Left lobe of liver (tissue), 2 donors: ENCODE data around the gene CRISPLD2. TPM values are rescaled to one million over a fixed set of nuclear protein-coding genes. Genes with fewer than 3 reads are reported as not detected.
"Not testable (repeated sequence)": the region's sequence is repeated elsewhere in the genome, so short reads cannot be mapped to it uniquely, and the experiment has no call there.

ENCODE experiments used
- ATAC-seq: fragments of 200-7000 bp; cut with Tn5 transposase; one replicate; pipeline ENCODE4 v1.9.1; 2020; ENCODE audit warnings: mild to moderate bottlenecking, moderate library complexity
- DNase-seq: peaks from one replicate; pipeline ENCODE4 v3.0.0-alpha.2; 2020; ENCODE audit warnings: low spot score
- total RNA-seq: library from RNA; stranded (reverse); gene quantifications from one replicate; pipeline ENCODE4 v1.2.1, GENCODE V29; 2021
- donor health status: DM: no; HTN: no; CAD: no; lungs with moderate emphysema.
- donor health status: DM: no; HTN: yes; CAD: no.

The CRISPLD2 gene
- total RNA-seq, 1 donor from 2014 or later = 4.5 TPM

DNA sequence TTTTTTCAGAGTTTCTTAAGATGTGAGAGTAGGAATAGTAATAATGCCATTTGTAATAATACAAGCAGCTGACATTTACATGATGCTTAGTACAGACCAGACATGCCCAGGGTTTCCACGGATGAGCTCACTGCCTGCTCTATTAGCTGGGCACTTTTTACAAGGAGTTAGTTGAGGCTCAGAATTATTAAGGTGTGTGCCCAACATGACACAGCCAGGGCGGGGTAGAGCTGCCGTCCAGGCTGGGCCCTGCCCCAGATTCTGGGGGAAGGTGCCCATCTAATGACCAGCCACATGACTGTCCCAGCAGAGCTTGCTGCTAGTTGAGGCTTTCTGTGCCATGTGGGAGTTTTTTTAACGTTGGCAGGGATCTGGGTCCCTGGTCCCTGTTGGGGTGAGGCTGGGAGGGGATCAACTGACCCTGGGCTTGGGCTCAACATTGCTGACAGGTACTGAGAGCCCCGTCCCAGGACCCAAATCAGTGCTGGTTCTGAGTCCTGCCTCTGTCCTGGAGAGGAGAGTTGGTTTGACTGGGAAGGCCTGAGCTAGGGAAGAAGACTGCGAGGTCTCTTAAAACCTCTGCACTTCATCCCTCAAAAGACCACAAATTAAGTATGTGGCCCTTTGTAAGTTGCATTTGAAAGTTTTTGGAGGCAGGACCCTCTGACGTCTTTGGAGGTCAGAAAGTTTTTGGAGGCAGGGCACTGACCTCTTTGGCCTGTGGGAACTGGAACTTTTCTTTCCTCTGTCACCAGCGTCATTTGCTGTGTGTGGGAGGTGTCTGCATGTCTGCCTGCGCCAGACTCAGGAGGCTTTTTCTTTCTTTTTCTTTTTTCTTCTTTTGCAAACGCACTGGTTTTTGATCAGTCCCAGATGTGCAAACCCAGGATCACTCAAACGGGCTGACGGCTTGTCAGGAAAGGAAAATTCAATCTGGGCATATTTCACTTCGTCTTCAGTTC lies 2.2 kb downstream of the CRISPLD2 start:
- DNase-seq (no peak), ATAC-seq (peak; percentile 28)

DNA sequence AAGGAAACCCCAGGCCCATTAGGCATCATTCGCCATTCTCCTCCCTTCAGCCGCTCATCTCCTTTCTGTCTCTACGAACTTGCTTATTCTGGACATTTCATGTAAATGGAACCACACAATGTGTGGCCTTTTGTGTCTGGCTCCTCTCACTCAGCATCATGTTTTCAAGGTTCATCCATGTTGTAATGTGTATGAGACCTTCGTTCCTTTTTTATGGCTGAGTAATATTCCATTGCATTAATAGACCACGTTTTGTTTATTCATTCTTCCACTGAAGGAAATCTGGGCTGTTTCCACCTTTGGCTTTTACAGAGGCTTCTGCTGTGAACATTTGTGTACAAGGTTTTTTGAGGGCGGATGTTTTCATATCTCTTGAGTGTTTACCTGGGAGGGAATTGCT lies 3.2 kb downstream of the CRISPLD2 start:
- DNase-seq (no peak), ATAC-seq (no peak)

DNA sequence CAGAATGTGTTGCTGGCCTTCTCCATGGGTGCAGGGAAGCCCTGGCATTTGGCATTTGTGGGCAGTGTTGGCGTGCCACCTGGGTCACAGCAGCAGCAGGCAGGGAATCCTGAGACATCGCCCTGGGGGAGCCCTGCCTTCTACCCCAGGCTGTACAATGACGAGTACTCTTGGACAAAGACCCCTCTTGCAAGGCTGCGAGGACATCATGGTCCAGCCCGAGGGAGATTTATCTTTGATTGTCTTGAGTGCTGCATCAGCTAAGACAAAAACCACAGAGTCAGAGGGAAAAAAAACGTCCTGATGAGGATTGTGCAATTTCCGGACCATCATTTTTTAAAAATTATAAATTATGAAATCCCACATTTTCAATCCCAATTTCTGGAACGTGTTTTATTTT lies 3.7 kb downstream of the CRISPLD2 start:
- DNase-seq = no peak

DNA sequence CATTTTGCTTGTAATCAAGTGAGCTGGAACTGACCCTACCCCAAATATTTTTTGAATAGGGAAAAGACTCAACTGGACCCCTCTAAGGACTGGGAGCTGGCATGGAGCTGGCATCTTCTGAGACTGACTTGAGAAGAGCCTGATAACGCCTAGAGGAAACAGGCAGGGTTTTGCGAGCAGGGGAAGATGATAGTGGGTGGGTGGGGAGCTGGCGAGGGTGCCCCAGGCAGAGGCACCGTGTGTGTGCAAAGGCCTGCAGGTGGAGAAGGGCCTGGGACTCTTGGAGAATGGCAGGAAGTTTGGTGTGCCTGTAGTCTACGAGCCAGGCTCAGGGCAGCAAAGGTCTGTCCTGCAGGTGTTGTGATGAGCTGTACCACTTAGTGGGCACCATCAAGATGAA lies 4.1 kb downstream of the CRISPLD2 start:
- DNase-seq (no peak), ATAC-seq (no peak)

More for the DNA sequence above, 3.7 kb downstream of the CRISPLD2 start:
- ATAC-seq = no peak

DNA sequence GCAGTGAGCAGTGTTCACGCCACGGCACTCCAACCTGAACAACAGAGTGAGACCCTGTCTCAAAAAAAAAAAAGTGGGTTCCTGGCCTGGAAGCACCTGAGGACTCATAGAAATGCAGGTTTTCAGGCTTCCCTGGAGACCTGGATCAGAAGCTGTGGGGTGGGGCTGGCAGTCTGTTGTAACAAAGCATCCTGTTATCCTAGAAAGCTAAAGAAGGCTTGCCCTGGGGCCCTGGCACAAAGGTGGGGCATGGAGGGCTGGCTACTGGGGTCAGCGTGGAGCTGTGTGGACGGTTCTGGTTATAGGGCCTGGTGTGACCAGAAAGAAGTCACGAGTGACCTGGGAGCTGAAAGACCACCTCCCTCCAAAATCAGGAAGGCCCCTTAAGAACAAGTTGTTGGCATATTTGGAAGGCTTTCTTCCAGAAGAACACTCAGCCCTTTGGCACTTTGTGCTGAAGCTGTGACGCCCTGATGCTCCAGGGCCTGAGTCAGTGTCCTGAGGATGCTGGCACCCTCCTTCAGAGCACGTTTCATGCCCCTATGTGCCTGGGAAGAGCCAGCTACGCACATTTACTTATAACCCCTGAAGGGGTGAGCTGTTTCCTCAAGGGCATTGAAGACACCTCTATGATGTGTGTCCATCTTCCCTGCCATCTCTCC lies 6.2 kb downstream of the CRISPLD2 start:
- ATAC-seq (no peak), DNase-seq (no peak)

DNA sequence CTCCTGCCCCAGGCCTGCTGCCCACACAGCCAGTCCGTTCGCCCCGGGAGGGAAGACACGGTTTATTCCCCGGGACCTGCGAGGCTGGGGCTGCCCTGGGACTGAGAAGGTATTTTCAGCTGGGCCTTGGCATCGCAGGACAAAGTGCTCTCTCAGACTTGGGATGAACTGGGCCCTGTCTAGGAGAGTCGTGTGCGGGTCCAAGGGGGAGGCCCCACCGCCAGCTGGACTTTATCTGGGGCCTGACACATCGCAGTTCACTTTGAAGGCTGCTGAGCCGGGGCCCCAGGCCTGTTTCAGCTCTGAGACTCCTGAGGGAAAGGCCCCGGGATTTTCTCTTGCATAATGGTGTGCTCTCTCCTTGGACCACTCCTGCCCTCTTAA lies 6.8 kb downstream of the CRISPLD2 start:
- ATAC-seq (no peak), DNase-seq (no peak)

DNA sequence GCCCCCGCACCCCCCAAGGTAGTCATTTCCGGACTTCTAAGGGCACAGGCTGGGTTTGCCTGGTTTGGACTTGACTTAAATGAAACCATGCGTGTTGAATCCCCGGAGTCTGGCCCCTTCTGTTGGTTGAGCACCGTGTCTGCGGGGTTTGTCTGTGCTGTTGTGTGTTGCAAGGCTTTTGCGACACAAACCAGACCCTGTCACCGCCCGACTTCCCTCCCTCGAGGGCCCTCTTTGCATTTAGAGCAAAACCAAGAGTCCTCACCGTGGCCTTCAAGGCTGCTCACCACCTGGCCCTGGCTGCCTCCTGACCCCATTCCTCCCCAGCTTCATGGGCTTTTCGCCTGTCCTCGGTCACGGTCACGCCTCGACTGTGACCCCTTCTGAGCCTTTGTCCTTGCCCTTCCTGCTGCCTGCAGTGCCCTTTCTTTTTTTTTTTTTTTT lies 7.4 kb downstream of the CRISPLD2 start:
- no peak for DNase-seq
- peak; percentile 21 for ATAC-seq

DNA sequence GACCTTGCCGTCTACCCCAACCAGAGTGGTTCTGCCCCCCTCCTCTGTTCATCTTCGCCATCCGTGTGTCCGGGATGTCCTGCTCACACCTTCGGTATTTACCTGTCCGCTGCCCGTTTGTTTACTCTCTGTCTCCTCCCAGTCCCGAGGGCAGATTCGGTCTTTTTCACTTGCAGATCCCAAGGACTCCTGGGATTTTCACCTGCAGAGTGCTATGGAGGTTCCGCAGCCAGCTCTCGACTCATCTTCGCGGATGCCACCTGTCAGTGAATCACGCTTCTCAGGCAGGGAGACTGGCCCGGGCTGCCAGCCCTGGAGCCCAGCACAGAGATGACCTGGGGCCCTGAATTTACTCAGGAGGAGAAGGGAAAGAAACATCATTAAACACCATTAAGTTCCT lies 8.1 kb downstream of the CRISPLD2 start:
- no peak for DNase-seq
- no peak for ATAC-seq

DNA sequence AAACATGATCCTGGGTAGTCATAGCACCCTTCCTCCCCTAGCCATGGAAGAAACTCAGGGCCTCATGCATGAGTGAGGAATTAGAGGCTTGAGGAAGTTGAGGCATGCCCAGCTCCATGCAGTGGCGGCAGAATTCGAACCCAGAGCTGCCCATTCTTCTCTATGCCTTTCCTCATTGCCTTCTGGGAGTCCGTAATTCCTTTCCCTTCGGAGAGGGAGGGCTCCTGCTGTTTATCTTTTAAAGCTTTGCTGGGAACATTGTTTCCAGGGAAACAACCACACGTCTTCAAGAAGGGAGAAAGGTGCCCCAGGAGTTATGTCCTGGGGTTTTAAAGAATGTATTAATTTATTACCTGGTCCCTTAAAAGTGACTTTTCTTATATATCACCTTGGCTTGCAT lies 8.5 kb downstream of the CRISPLD2 start:
- ATAC-seq = no peak
- DNase-seq = no peak

DNA sequence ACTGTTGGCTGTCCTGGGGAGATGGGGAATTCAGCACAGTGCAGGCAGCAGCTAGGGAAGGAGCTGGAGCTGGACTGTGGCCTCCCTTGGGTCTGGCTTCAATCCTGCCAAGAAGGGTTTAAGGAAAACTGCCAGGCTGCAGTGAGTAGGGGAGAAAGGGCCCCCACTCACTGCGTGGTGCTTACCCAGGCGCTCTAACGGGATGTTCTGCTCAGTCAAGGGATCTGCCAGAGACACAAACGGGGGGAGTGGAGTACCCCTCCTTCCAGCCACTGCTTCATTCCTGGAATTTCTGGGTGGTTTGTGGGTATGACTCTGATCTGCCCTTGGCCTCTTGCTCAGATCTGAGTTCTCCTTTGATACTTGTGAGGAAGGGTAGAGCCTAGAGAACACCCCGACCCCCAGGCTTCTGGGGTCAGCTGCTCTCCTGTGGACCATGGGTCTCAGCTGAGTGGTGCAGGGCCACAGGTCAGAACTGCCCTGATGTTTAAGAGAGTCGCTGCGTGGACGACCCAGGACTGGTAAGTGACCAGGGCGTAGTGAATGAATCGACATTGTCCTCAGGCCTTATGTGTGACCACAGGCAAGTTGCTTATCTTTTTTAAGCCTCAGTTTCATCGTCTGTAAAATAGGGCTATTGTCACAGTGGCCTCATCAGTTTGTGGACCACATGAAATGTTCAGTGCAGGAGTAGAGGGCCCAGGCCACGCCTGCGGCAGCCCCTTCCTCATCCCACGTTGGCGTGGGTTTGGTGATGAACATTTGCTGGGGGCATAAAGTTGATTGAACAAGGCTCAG lies 9.6 kb downstream of the CRISPLD2 start:
- DNase-seq (no peak), ATAC-seq (no peak)

DNA sequence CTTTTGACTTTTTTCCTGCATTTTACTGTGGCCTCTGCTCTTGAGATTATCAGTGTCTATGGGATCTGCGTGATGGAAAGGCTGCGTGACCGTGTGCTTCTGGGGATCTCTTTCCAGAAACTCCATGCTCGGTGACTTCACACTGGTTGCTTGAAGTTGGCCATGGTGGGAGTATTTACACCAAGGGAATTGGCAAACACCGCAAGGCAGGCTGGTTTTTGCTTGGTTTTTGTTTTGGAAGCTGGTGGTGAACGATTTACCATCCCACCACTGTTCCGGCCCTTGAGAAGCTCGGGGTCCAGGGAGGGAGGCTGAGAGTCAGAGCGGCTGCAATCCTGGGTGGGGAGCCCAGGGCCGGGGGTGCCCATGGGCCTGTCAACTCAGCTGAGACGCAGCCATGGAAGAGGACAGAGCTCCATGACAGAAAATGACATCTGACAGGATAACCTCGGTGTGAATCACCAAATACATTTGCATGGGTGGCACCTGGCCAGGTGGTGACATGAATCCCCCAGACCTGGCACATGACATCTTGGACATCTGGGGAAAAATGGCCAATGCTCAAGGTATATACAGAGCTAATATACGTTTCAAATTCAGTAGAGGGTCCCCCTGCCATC lies 11.1 kb downstream of the CRISPLD2 start:
- no peak for ATAC-seq
- no peak for DNase-seq

DNA sequence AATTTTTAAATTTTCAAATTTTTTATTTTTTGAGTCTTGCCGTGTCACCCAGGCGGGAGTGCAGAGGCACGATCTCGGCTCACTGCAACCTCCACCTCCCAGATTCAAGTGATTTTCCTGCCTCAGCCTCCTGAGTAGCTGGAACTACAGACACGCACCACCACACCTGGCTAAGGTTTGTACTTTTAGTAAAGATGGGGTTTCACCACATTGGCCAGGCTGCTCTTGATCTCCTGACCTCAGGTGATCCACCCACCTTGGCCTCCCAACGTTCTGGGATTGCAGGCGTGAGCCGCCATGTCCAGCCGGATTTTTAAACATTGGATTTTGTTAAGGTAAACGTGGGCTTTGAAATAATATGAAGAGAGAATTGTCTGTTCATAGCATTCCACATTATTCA lies 11.9 kb downstream of the CRISPLD2 start:
- ATAC-seq, DNase-seq: not testable (repeated sequence)

DNA sequence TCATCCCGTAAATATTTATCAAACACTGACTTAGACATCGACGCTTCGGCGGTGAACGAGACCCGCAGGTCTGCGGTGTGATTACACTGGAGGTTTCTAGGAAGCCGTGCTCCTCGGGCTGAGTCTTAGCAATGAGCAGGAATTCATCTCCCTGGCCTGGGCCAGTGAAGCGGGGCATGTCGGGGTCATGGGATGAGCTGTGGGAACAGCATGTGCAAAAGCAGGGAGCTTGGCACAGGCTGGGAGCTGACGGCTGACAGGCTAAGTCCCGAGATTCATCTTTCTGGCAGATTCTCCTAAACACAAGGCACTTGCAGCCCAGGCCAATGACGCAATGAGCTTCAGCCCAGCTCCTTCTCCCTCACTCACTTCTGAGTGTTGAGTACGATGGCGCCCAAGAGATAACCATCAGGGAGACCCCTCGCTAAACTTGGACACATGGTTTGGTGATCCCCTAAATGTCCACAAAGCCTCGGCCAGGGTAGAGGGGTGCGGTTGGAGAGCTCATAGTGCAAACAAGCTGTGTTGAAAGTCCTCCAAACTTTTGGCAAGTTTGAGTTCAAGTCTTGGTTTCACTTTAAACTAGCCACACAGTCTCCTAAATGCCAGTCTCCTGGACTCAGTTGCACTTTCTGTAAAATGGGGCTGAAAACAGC lies 12.8 kb downstream of the CRISPLD2 start:
- ATAC-seq (peak; percentile 79), DNase-seq (peak; percentile 70)

DNA sequence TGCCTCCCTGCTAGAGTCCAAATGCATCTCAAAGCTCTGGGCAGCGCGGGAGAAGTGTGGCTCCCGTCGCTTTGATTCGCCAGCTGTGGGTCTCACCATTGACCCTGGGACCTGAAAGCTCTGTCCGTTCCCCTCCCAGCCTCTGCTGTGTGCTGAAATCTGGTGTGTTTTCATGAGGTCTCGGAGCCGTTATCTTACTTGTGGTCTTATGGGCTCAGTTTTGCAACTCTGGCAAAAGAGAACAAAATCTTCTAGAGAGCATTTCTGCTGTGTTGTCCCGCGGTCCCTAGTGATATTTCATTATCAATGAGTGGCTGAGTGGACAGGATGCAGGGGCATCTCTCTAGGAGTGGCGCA lies 13.3 kb downstream of the CRISPLD2 start:
- peak; percentile 29 for ATAC-seq
- no peak for DNase-seq

DNA sequence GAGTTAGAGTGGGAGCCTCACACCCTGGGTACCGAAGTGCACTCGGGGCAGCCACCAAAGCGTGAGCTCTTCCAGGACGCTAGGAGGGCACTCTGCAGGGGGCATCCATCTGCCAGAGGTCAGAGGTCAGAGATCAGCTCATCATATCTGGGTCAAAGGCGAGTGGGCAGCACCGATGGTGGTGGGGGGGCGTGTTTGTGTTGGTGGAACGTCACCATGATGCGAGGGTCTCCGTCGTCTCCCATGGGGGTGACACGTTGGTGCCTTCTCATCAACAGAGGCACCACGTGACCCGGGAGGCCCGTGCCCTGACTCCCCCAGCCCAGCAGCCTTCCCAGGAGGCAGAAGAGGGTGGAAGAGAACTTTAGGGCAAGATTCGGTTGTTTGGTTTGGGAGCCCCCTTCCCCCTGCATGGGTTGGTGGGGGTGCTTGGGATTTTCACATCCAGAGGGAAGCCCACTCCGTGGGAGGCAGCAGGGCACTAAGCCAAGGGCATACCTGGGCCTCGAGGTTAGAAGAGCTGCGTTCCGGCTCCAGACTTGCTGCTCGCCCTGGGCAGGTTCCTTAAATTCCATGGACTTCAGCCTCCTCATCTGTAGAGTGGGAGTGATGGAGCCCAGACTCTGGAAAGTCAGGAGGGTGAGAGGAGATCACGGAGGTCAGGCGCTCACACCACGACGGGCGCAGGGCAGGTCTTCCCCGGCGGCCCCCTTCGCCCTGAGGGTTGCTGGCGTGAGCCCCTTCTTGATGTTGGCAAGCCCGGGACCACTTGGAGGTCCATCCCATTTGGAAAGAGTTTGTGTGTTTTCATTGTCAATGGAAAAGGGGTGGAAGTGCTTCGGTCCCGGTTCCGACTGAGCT lies 14.0 kb downstream of the CRISPLD2 start:
- ATAC-seq = no peak
- no peak for DNase-seq

DNA sequence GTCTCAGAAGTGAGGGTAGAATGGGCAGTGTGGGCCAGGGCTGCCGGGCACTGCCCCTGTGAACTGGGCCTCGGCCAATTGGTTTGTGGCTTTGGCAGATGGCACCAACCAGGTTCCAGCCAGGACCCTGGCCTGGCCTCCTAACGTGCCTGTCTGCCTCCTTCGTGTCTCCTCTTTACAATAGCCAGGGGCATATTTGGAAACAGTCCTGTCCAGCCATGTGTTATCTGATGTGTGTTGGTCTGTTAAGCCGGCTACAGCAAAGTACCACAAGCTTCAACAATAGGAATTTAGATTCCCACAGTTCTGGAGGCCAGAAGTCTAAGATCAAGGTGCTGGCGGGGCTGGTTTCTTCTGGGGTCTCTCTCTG lies 14.6 kb downstream of the CRISPLD2 start:
- DNase-seq (no peak), ATAC-seq (no peak)

DNA sequence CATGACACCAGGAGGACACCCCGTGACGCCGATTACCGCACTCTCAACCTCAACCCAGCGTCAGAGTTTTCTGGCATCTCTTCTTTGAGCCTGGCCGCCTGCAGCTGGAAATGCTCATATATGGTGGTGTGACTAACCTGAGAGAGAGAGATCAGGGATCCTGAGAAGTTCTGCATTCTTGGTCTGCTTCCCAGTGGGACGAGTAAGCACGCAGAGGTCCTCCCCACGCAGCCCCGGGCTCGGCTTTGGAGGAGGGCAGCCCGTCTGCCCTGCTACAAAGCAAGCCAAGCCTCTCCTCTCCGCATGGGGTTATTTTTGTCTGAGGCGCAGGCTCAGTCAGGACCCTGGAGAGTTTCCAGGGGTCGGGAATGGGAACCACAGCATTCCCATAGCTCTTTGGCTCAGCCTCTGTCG lies 16.5 kb downstream of the CRISPLD2 start:
- DNase-seq = no peak
- no peak for ATAC-seq

DNA sequence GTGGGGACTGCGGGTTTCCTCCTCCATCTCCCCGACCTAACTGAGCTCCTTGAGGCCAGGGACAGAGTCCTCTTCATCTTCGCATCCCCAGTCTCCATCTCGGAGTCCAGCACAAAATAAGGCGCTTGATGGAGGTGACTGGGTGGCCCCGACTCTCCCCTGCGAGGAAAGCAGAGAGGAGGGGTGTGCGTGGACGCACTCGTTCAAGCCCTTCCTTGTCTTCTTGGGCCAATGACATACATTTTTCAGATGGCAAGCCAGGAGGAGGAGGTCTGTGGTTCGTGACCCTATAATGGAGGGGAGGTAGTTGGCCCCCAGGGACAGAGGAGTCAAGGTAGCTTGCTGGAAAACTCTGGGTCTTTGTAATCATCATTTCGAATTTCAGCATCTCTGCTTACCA lies 17.2 kb downstream of the CRISPLD2 start:
- ATAC-seq (no peak), DNase-seq (no peak)

DNA sequence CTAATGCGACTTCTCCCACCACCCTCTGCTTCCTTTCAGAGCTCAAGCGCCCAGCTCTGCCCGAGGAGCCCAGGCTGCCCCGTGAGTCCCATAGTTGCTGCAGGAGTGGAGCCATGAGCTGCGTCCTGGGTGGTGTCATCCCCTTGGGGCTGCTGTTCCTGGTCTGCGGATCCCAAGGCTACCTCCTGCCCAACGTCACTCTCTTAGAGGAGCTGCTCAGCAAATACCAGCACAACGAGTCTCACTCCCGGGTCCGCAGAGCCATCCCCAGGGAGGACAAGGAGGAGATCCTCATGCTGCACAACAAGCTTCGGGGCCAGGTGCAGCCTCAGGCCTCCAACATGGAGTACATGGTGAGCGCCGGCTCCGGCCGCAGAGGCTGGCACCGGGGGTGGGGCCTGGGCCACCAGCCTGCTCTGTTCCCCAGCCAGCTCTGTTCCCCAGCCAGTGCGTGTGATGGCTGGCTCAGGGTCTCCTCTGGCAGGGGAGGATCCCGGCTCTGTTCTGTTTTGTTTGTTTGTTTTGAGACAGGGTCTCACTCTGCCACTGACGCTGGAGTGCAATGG lies 18.7 kb downstream of the CRISPLD2 start:
- DNase-seq (no peak), ATAC-seq (no peak)
